Dedifferentiated amniotic fluid mesenchymal stem cell (primary cell): ENCODE measurements around the gene ASTN2.

ENCODE experiments used
- DNase-seq: peaks from one replicate; pipeline ENCODE4 v3.0.0-alpha.2; 2016; ENCODE audit errors: extremely low spot score

The ASTN2 gene

DNA sequence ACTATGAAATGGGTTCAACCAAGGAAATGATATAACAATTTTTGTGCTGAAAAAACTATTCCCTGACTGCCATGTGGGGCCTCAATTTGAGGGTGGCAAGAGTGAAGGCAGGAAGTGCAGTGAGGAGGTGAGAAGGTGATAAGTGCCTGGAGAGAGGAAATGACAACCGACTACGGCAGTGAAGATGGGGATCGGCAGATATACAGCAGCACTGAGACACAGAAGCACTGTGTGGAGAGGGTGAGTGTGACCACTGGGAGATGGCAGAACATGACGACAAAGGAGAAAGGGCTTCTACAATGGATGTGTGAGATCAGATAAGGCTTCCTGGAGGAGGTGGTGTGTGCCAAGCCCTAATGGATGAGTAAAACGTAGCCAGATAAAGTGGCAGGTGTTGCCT is 456.0 kb downstream of the ASTN2 start:
- no peak for DNase-seq

DNA sequence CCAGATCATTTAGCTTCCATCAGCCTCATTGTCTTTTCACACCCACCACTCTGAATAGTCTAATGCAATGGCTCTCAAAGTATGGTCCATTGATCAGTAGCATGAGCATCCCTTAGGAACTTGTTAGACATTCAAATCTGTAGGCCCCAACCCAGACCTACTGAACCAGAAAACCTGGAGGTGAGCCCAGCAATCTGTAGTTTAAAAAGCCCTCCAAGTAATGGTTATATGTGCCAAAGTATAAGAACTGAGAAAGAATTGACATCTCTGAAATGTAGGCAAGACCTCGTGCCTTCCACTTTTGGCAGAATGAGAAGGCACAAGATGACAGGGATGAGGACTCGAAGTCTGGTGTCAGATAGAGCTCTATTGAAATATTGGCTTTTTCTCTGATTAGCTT is 460.1 kb downstream of the ASTN2 start:
- DNase-seq: no peak

DNA sequence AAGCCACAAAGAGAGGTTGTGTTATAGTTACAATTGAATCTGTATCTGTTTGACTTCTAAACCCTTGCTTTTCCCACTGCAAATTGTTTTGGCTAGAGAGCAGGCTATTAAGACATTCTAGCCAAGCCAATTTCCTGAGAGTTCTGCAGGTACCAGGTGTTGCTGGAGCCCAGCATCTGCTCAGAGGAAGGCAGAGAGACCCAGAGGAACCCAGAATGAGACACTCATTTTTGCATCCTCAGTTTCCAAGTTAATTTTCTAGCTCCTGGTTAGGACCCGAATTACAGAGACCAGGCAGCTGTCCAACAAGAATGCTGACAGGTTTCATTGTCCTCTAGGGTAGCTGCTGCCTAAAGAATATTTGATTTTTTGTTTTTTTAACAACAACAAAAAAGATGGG is 461.6 kb downstream of the ASTN2 start:
- no peak for DNase-seq

- no peak for DNase-seq
These were observed 462.4 kb downstream of the ASTN2 start for GRCh38 chr9:116952436-116952810.

DNA sequence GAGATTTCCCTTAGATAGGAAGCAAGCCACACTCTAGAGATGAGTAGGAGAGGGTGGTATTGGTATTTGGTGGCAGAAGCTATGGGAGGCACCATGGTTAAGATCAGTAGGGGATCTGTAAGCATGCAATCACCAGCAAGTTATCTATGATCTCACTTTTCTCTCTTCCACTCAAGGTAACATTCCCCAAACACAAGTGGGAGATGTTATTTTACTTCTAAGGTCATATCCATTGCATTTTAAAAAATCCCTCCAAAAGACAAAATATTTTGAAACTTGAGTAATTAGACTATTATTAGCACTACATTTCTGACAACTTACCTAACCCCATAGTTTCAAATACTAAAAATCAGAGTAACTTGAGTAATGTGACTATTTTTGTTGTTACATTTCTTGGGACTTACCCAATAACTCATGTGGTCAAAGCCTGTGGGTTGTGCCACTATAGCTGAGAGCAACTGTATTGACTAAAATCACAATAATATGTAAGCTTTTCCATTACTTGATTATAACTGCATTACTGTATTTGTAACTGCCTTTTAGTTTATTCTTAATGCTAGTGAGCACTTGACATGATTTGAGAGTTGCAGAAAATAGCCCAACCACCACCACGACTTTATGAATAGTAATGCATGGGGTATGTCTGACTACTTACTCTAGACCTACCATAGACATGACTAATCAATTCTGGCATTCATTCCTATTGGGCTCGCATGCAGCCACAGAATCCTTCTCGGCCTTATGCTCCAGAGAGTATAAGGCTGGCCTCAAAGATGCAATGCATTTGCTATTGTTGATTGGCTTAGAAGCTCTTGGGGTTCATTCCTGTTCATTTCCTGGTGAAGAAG is 463.0 kb downstream of the ASTN2 start:
- DNase-seq: peak; percentile 38

DNA sequence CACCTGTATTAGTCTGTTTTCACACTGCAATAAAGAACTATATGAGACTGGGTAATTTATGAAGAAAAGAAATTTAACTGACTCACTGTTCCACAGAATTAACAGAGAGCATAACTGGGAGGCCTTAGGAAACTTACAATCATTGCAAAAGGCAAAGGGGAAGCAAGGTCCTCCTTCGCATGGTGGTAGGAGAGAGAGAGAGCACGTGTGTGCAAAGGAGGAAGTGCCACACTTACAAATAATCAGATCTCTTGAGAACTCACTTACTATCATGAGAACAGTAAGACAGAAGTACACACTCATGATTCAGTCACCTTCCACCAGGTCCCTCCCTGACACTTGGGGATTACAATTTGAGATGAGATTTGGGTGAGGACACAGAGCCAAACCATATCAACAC is 469.0 kb downstream of the ASTN2 start:
- DNase-seq: no peak

DNA sequence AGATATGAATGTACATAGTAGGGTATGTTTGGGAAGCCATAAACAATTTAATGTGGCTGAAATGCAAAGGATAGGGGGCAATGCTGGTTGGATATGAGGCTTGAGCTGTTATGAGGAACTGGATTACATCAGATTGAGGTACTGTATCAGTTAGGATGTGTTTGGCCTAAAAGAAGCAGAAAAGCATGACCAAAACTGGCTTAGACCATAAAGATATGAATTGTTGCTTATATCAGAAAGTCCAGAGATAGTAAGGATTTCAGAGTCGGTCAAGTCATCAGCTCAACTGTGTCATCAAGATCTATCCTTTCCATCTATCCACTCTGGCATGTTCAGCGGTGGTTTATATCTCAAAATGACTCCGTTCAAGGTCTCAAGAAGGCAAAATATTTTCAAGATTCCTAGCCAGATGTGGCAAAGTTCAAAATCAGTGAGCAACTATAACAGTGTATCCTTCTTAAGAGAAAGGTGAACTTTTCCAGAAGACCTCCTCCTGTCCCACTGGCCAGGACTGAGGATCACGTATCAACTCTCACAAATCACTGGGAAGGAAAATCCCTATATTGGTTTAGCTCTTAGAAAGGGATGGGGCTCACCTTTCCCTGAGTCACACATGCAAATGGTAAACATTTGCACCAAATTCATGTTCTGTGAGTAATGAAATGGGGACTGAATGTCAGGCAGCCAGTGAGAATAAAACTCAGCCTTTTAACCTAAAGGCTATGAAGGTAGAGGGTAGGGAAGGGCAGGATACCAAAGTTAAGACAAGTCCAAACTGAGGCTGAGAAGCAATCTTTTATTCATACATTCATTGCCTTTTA is 469.9 kb downstream of the ASTN2 start:
- no peak for DNase-seq

- DNase-seq: no peak
These were observed 470.9 kb downstream of the ASTN2 start for GRCh38 chr9:116943970-116944369.

DNA sequence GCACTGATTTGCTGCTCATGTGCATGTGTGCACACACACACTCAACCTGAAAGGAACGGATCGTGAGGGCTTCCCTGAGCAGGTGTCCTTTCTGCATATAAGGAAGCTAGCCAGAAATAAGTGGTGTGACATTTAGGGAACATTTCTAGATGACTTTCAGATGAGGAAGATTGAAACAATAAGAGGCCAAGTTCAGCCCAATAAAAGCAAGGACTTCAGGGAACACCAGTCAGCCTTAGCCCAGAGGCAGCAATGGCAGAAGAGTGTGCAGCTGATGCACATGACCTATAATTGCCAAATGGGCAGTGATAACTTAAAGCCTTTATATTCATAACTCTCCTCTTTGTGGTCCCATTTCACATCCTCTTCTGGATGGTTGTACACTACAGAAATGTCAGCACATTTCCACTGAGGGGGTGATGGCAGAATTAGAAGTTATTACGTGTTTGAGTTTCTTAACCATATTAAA is 472.2 kb downstream of the ASTN2 start:
- no peak for DNase-seq

DNA sequence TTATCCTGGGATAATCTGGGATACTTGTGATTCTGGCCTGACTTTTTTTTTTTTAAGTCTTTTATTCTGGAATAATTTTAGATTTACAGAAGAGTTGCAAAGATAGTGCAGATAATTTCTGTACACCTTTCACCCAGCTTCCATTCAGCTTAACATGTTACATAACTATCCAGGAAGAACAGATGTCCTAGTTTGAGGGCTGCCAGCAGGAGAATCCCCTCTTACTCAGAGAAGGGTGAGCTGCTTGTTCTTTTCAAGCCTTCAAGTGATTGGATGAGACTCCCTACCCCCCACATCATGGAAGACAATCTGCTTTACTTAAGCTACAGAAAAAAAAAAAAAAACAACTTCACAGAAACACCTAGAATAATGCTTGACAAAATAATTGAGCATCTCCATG is 473.6 kb downstream of the ASTN2 start:
- no peak for DNase-seq

- no peak for DNase-seq
These were observed 474.1 kb downstream of the ASTN2 start for GRCh38 chr9:116940614-116941215.

DNA sequence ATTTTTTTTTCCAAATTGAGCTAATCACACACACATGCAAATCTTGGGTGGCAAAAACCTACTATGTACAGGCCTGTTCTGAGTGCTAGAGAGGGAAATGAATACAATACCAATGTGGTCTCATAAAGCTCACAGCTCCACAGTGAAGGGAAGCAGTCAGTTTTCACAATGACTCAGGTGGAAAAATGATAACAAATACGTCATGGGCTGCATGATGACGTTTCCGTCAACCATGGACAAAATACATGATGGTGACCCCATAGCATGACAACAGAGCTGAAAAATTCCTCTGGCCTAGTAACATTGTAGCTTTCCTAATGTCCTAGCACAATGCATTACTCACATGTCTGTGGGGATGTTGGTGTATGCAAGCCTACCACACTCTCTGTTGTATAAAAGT is 475.2 kb downstream of the ASTN2 start:
- no peak for DNase-seq

DNA sequence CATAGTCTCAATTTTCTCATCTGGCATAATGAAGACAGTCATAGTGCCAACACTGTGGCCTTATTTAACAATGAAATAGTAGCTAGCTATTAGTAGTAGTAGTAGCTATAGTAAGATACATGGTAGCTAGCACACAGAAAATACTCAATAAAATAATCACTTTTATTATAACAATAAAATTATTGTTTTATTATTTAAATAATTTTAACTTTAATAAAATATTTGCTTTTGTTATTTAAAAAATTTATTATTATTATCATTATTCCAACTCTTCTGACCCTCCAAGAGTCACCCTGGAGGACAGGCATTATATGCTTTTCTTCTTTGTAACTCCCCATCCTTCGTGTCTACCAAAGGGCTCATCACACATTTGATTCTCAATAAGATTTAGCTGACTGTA is 475.7 kb downstream of the ASTN2 start:
- DNase-seq: no peak

GRCh38 chr9:116937361-116937760 is 477.5 kb downstream of the ASTN2 start:
- no peak for DNase-seq

DNA sequence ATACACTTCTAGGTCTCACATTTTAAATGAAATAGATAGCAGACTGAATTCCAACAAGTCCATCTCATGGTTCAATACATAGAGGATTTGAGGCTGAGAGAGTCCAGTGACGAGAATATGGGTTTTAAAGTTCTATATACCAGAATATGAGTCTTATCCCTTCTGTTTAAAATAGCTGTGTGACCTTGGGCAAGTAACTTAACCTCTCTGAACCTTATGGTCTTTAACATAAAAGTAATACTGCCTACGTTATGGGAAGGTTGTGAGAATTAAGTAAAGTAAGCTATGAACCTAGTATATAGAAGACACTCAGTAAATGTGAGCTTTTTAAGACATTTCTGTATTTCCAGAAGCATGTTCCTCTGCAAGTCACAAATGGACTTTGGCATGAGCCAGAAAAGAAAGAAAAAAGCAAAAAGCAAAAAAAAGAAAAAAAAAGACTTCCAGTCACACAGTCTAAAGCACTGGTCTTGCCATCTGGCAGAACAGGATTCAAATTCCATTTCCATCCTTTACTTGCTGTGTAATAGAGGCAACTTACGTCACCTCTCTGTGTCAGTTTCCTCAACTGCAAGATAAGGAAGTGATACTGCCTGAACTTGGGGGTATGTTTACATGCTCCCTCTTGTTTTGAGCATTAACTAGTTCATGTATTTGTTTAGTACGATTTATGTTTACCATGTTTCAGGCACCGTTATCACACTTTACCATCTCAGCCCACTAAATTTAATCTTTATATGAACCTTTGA is 479.5 kb downstream of the ASTN2 start:
- no peak for DNase-seq

DNA sequence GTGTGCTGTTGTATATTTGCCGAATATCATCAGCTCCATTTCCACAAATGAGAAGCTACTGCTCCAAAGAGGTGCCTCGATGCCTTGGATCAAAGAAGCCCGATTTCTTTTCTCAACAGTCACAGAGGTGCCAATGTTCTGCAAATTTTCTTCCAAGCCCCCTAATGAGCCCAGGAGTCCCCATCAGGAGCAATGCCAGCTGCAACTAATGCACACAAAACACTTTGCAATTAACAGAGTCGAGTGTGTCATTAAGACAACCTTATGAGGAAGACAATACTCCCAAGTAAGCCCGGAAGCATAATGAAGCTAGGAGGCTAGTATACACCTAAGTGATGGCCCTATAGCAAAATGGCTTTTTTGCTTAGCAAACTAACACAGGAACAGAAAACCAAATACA is 480.7 kb downstream of the ASTN2 start:
- no peak for DNase-seq

GRCh38 chr9:116933251-116933650 is 481.6 kb downstream of the ASTN2 start:
- DNase-seq: no peak

GRCh38 chr9:116929621-116930020 is 485.2 kb downstream of the ASTN2 start:
- no peak for DNase-seq

GRCh38 chr9:116928884-116929283 is 486.0 kb downstream of the ASTN2 start:
- DNase-seq: no peak

DNA sequence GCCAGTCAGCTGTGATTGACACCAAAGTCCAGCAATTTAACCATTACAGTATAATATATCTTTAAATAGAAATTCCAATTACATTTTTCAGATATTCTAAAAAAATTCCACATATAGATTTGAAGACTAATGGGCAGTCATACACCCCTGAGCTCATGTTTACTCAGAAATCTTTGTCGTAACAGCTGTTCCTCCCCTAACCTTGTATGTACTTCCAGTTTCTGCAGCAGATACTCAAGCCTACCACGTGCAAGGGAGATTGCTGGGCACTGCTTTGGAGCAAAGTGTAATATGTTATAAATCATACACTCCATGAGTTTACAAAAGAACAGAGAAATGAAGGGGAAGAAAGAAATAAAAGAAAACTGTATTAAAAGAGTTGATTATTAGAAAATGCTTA is 486.6 kb downstream of the ASTN2 start:
- DNase-seq: no peak

GRCh38 chr9:116927726-116928125 is 487.1 kb downstream of the ASTN2 start:
- no peak for DNase-seq

DNA sequence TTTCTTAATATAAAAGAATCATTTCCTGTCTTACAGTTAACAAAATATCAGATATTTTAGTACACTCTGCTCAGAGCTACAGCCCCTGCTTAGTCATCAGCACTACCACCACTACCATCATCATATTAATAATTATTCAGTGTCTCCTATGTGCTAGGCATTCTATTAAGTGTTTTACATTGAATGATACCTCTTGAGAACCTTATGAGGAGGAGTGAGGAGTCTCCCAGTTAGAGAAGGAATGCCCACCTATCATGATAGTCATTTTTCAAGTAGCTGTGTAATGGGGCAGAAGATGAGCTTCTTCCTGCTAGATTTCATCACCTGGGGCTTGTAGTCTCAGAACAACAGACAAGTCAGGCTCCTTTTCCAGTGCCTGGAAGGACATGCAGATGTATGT is 489.7 kb downstream of the ASTN2 start:
- DNase-seq: no peak
